ENCODE measurements around the gene ITM2B. TPM values are rescaled to one million over a fixed set of nuclear protein-coding genes. Genes with fewer than 3 reads are reported as not detected.
A peak's percentile ranks its signal among the peaks of the same experiment; 100 is the strongest.

ITM2B gene
- total and polyA plus RNA-seq, 4 donors: 114 to 379 (median 202) TPM

GRCh38 chr13:48232420-48233045, 473 bp upstream of the ITM2B start:
- H3K4me1 ChIP-seq (ENCODE audit: control insufficient read depth in 4 of 4, insufficient read depth in 4 of 4, low read length in 3 of 4): peaks cover 5 to 32% (median 25%) of the 10 kb centered on the region in 4 donors
- DNase-seq (ENCODE audit: low spot score): no peak
- peak overlapping the region; percentile 74 to 91 (median 82) for H3K4me3 ChIP-seq (ENCODE audit: low read depth in 1 of 3, low read length in 3 of 3)
- H3K9me3 ChIP-seq (ENCODE audit: control insufficient read depth in 4 of 4, low read length in 3 of 4): no peaks in the 10 kb centered on the region
- H3K27me3 ChIP-seq (ENCODE audit: control insufficient read depth in 4 of 4, insufficient read depth in 4 of 4, low read length in 3 of 4): no peaks in the 10 kb centered on the region
- peak; percentile 26 to 71 for TF ChIP-seq HNF4A (conservative IDR thresholded peaks at IDR 0.05)
- no peak for TF ChIP-seq GABPA (IDR thresholded peaks at IDR 0.05 in 1 of 2, conservative IDR thresholded peaks at IDR 0.05 in 1 of 2)
- TF ChIP-seq SP1 (IDR thresholded peaks at IDR 0.05): peak; percentile 31
- TF ChIP-seq RXRA (IDR thresholded peaks at IDR 0.05): peak; percentile 17 to 53
- TF ChIP-seq TAF1 (conservative IDR thresholded peaks at IDR 0.05): peak; percentile 43
- TF ChIP-seq RAD21 (IDR thresholded peaks at IDR 0.05): peak in 1 of 2 donors; percentile 17
- TF ChIP-seq FOXA2 (IDR thresholded peaks at IDR 0.05): no peak
- peak overlapping the region; percentile 30 to 57 for H3K9ac ChIP-seq (ENCODE audit: low read depth in 1 of 2, low read length in 2 of 2)
- H3K36me3 ChIP-seq (ENCODE audit: control insufficient read depth in 4 of 4, insufficient read depth in 3 of 4, low read depth in 1 of 4, low read length in 3 of 4): no peaks in the 10 kb centered on the region
- H3K27ac ChIP-seq (ENCODE audit: low read depth in 1 of 2, low read length in 2 of 2): peak overlapping the region; percentile 98 to 99
- WGBS: 25% methylated on average over 23 of the region's 23 CpGs

GRCh38 chr13:48233889-48234488, 983 bp downstream of the ITM2B start:
- H3K27me3 ChIP-seq (ENCODE audit: control insufficient read depth in 4 of 4, insufficient read depth in 4 of 4, low read length in 3 of 4): no peaks in the 10 kb centered on the region
- peak overlapping the region; percentile 98 to 99 for H3K27ac ChIP-seq (ENCODE audit: low read depth in 1 of 2, low read length in 2 of 2)
- under 1% methylated on average over 12 of the region's 12 CpGs for WGBS
- no peaks in the 10 kb centered on the region for H3K9me3 ChIP-seq (ENCODE audit: control insufficient read depth in 4 of 4, low read length in 3 of 4)
- H3K36me3 ChIP-seq (ENCODE audit: control insufficient read depth in 4 of 4, insufficient read depth in 3 of 4, low read depth in 1 of 4, low read length in 3 of 4): no peaks in the 10 kb centered on the region
- TF ChIP-seq YY1 (IDR thresholded peaks at IDR 0.05): peak; percentile 65
- no peak for TF ChIP-seq HNF4G (IDR thresholded peaks at IDR 0.05)
- no peak for TF ChIP-seq HNF4A (conservative IDR thresholded peaks at IDR 0.05)
- peak; percentile 52 for DNase-seq (ENCODE audit: low spot score)
- peak overlapping the region; percentile 100 for H3K9ac ChIP-seq (ENCODE audit: low read depth in 1 of 2, low read length in 2 of 2)
- peak overlapping the region; percentile 82 to 98 (median 94) for H3K4me3 ChIP-seq (ENCODE audit: low read depth in 1 of 3, low read length in 3 of 3)
- H3K4me1 ChIP-seq (ENCODE audit: control insufficient read depth in 4 of 4, insufficient read depth in 4 of 4, low read length in 3 of 4): peaks cover 5 to 40% (median 29%) of the 10 kb centered on the region in 4 donors

GRCh38 chr13:48234566-48235340, 1.7 kb downstream of the ITM2B start:
- TF ChIP-seq CTCF (IDR thresholded peaks at IDR 0.05; ENCODE audit: low read depth, low read length, missing input control): no peak
- no peak for TF ChIP-seq ZBTB33 (IDR thresholded peaks at IDR 0.05)
- peak; percentile 10 for TF ChIP-seq ATF3 (IDR thresholded peaks at IDR 0.05)
- no peak for TF ChIP-seq EGR1 (IDR thresholded peaks at IDR 0.05; ENCODE audit: low read depth in 2 of 2)
- no peak for TF ChIP-seq SP1 (IDR thresholded peaks at IDR 0.05)
- TF ChIP-seq FOXA1 (IDR thresholded peaks at IDR 0.05): no peak
- TF ChIP-seq REST (IDR thresholded peaks at IDR 0.05): no peak
- TF ChIP-seq JUND (IDR thresholded peaks at IDR 0.05): peak in 1 of 2 donors; percentile 25
- WGBS: 22% methylated on average over 7 of the region's 7 CpGs
- peak overlapping the region; percentile 100 for H3K9ac ChIP-seq (ENCODE audit: low read depth in 1 of 2, low read length in 2 of 2)
- H3K36me3 ChIP-seq (ENCODE audit: control insufficient read depth in 4 of 4, insufficient read depth in 3 of 4, low read depth in 1 of 4, low read length in 3 of 4): no peaks in the 10 kb centered on the region
- H3K9me3 ChIP-seq (ENCODE audit: control insufficient read depth in 4 of 4, low read length in 3 of 4): no peaks in the 10 kb centered on the region
- no peak for DNase-seq (ENCODE audit: low spot score)
- peaks cover 5 to 40% (median 29%) of the 10 kb centered on the region in 4 donors for H3K4me1 ChIP-seq (ENCODE audit: control insufficient read depth in 4 of 4, insufficient read depth in 4 of 4, low read length in 3 of 4)
- peak overlapping the region; percentile 76 to 98 for H3K27ac ChIP-seq (ENCODE audit: low read depth in 1 of 2, low read length in 2 of 2)
- H3K27me3 ChIP-seq (ENCODE audit: control insufficient read depth in 4 of 4, insufficient read depth in 4 of 4, low read length in 3 of 4): no peaks in the 10 kb centered on the region
- H3K4me3 ChIP-seq (ENCODE audit: low read depth in 1 of 3, low read length in 3 of 3): peak overlapping the region; percentile 42 to 98 (median 44)
